NCI-H1092 treated with DMSO at 0.1 percent for 48 hours (cell line): Measurements from ENCODE around the gene NDUFB4.
"Not testable (repeated sequence)": the region's sequence is repeated elsewhere in the genome, so short reads cannot be mapped to it uniquely, and the experiment has no call there.

Experiments
- DNase-seq: peaks from one replicate; lab custom pipeline; 2025; lab: John Stamatoyannopoulos, UW

Gene NDUFB4

GRCh38 chr3:120569222-120570057 is 26.7 kb upstream of the NDUFB4 start:
- DNase-seq = no peak

GRCh38 chr3:120572027-120572426 is 24.1 kb upstream of the NDUFB4 start:
- no peak for DNase-seq

GRCh38 chr3:120587332-120587975 is 8.7 kb upstream of the NDUFB4 start:
- DNase-seq = no peak

- no peak for DNase-seq
Measured at GRCh38 chr3:120595788-120596115, 384 bp upstream of the NDUFB4 start.

GRCh38 chr3:120596853-120597223 is 702 bp downstream of the NDUFB4 start:
- DNase-seq = no peak

GRCh38 chr3:120597445-120598049 is 1.4 kb downstream of the NDUFB4 start:
- DNase-seq = no peak

- no peak for DNase-seq
Measured at GRCh38 chr3:120599211-120599610, 3.1 kb downstream of the NDUFB4 start.

GRCh38 chr3:120601554-120601953 is 5.4 kb downstream of the NDUFB4 start:
- DNase-seq = no peak

GRCh38 chr3:120602682-120603081 is 6.5 kb downstream of the NDUFB4 start:
- no peak for DNase-seq

- DNase-seq = no peak
Measured at GRCh38 chr3:120604382-120604781, 8.2 kb downstream of the NDUFB4 start.

GRCh38 chr3:120604784-120605183 is 8.6 kb downstream of the NDUFB4 start:
- DNase-seq = no peak

- no peak for DNase-seq
Measured at GRCh38 chr3:120608506-120608905, 12.4 kb downstream of the NDUFB4 start.

- no peak for DNase-seq
Measured at GRCh38 chr3:120614765-120615164, 18.6 kb downstream of the NDUFB4 start.

- no peak for DNase-seq
Measured at GRCh38 chr3:120615847-120616609, 19.9 kb downstream of the NDUFB4 start.

- DNase-seq = not testable (repeated sequence)
Measured at GRCh38 chr3:120616745-120617144, 20.6 kb downstream of the NDUFB4 start.

GRCh38 chr3:120622457-120622856 is 26.3 kb downstream of the NDUFB4 start:
- DNase-seq = no peak

- DNase-seq = no peak
Measured at GRCh38 chr3:120622870-120623726, 27.0 kb downstream of the NDUFB4 start.

- no peak for DNase-seq
Measured at GRCh38 chr3:120623727-120624093, 27.6 kb downstream of the NDUFB4 start.

GRCh38 chr3:120625159-120625586 is 29.0 kb downstream of the NDUFB4 start:
- no peak for DNase-seq

- no peak for DNase-seq
Measured at GRCh38 chr3:120634539-120634938, 38.4 kb downstream of the NDUFB4 start.

GRCh38 chr3:120636795-120637401 is 40.8 kb downstream of the NDUFB4 start:
- no peak for DNase-seq
